HG02642 (cell line): ENCODE data around the gene GNG2.

Source experiments
- ATAC-seq: cut with Tn5 transposase; IDR thresholded peaks from one replicate; pipeline ENCODE4 v1.9.1; 2021; ENCODE audit warnings: mild to moderate bottlenecking; ENCODE audit not compliant: unreplicated experiment, poor library complexity

Gene GNG2

DNA sequence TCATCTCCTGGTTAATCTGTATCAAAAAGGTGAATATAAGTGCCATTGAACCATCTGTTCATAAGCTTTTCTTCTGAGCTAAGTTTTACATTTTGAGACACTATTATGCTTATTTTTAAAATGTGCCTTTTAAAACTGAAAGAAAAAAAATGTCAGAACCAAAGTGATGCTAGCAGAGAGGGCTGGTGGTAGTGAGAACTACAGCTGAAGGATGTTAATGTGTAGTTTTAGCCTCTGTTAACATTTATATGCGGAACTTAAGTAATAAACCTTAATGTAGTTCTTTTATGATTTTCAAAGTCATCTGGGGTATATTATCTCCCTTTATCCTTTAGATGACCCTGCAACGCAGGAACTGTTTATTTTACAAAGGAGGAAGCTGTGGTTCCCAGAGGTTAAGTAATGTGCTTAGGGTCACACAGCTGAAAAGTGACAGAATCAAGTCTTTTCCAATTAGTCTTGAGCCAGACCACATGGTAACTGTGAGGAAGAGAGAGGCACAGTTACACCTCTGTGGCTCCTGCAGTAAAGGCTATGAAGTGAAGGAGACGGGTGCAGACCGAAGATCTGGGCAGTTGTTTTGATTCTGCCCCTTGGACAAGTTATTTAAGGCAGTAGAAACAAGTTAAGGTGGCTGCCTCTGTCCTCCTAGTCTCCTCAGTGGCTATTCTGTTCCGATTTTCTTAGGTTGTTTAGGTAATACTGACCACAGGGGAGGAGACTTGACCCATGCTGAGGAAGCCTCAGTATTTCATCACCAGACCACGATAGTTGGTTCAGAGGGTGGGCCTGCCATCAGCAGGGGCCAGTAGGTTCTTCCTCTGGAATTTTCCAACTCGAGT is 23.9 kb downstream of the GNG2 start:
- ATAC-seq = peak; percentile 64

DNA sequence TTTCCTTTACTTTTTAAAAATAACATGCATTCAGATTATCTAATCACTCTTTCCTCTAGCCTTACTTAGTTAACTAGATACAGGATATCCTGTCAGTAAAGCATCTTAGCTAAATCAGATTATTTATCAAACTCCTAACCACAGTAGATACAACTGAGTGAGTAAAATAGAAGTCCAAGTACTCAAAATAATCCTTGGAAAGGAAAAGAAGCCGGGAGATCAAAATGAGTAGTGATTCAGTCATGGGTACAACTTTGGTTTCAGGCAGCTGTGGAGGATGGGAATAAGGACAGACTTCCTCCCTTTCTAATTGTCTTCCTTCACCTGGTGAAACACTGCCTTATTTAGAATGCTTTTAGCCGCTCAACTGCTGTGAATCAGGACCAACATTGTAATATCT is 29.4 kb downstream of the GNG2 start:
- ATAC-seq = no peak

DNA sequence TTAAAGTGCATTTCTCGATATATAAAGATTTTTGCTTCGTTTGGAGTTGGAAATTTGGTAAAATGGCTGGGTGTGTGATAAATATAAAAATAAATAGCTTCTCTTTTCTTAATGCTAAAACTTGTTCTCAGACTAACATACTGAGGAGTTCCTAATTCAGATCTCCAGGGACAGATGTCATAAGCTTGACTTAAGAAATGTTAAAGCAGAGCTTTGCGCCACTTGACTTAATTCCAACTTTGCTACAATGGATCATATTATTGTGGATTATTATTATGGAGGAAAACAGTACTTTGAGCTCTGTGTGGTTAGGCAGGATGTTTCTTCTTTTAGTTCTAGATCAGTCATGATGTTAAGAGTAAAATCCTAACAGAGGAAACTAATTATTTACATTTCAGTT is 33.8 kb downstream of the GNG2 start:
- no peak for ATAC-seq

DNA sequence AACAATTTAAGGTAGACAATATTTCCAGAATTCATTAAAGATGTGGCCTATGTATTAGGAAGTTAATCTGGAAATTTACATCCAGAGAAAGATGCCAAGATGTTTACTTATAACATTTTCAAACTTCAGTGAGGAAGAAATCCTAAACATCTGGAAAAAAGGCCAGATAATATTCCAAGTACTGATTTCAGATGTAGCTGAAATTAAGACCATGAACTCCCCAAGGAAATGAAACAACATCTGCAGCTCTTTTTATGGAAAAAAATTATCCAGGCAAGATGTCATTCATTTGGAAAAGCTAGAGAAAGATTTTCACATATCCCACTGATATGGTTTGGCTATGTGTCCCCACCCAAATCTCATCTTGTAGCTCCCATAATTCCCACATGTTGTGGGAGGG is 35.0 kb downstream of the GNG2 start:
- ATAC-seq = no peak

DNA sequence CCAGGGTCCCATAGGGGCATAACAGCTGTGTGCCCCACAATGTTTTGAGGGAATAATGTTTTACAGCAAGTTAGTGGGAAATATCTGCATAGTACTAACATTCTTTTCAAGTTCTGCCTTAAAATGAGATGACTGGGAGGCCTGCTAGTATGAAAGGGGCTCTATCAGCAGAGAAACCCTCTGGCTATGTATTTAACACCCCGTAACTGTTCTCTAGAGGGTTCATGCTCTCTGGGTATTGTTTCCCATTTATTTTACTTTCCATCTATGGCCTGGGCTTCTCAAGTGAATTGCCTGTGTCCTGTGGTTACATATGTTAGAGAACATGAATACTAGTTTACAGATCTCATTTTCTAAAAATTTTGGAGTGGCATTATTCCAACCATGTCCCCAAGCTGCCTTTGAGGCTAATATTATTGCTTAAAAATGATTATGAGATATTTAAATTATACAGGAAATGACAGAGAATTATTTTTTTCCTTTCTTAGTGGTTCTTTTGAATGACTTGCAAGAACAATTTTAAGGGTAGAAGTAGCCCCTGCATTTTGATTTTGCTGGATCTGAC is 37.5 kb downstream of the GNG2 start:
- no peak for ATAC-seq

DNA sequence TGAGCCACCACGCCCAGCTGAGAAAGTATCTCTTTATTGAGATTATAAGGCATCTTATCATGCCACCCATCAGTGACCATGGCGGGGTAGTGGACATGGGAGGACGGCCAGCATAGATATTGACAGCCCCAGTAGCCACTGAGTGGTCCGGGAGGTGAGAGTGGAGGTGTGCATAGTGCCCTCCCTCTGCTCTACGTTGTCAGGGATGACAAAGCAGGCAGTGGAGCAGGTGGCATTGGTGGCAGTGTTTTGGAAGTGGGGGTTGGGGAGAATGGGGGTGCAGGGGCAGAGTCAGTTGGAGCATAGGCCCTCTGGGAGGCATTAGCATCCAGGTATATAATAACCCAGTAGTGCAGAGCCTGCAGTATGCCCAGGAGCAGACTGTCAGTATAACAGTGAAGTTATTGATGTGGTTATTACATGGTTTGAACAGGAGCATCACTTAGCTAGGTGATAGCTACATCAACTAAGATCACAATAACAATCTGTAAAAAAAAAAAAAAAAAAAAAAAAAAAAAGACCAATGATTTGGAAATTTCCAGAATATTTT is 41.1 kb downstream of the GNG2 start:
- ATAC-seq = no peak

DNA sequence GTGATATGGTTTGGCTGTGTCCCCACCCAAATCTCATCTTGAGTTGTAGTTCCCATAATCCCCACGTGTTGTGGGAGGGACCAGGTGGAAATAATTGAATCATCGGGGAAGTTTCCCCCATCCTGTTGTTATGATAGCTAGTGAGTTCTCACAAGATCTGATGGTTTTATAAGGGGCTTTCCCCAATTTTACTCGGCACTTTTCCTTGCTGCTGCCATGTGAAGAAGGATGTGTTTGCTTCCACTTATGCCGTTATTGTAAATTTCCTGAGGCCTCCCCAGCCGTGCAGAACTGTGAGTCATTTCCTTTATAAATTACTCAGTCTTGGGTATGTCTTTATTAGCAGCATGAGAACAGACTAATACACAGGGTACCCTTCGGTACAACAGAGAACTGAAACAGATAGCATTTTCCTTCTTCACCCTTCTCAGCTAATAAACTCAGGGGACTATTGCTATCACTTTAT is 45.3 kb downstream of the GNG2 start:
- ATAC-seq = peak; percentile 82

DNA sequence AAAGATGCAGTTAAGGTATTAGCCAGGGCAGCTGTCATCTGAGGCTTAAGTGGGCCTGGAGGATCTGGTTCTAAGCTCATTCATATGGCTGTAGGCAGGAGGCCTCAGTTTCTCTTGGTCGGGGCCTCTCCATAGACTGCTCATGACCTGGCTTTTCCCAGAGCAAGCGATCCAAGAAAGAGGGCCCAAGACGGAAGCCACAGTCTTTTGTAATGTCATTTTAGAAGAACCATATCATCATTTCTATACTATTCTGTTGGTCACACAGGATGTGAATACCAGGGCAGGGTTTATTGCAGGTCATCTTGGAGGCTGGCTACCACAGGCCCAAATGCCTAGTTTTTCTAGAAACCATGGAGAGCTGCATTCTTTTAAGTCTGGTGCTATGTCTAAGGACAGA is 47.7 kb downstream of the GNG2 start:
- no peak for ATAC-seq

DNA sequence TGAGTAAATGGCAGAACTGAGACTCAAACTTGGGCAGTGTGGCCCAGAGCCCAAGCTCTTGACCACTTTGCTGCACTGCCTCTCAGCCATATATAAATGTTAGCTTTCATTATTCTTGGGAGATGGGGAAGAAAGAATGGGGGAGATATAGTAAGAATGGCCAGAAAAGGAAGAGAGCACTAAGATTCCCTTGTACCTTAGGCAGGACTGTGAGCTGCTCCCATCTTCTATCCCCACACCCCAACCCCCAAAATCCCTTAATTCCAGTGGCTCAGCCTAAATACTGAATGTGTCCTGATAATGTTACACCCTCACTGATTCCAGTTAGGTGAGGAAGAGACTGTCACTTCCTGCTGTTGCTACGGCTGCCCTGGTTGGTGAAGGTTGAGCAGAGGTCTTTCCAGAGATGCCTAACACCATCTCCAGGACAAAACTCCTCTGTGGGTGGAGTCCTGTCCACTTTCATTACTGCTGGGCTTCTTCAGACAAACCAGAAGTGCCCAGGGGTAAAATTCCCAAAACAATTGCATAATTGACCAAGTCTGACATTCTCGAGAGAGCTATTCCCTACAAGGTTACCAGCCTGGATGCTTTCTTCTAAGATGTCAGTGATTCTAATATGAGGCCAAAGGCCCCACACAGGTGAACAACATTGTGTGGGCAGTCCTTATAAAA is 51.8 kb downstream of the GNG2 start:
- ATAC-seq = no peak

DNA sequence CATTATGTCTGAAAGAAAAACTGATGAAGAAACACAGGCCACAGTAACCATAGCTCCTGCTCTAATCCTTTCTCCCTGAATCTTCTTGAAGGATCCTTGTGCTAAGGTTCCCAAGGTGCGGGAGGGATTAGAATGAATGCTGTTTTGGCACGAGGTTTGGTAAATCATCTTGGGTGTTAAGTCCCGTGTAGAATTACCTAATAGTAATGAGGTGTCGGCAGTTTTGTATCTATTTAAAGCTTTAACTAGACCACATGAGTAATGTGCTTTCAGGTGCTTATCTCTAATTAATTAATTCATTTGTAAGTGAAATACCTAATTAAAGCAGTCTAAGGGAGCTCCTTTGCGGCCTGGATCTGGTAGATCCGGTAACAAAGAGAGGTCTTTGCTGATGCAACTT is 53.9 kb downstream of the GNG2 start:
- no peak for ATAC-seq

DNA sequence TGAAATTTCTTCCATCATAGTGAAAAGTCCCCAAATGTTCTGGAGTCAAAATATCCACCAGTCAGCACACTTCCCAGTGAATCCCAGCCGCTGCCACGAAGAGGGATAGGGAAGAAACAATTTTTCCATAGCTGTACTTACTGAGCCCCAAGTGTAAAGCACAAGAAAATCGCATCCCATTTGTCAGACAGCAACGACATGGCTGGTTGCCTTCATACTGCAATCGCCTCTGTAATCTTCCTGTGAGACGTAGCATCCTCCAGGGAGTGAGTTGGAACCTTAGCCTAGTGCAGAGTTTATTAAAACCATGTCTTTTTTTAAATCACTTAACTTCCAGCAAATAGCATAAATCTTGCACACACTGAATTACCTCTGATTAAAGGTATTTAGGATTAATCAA is 56.8 kb downstream of the GNG2 start:
- no peak for ATAC-seq

DNA sequence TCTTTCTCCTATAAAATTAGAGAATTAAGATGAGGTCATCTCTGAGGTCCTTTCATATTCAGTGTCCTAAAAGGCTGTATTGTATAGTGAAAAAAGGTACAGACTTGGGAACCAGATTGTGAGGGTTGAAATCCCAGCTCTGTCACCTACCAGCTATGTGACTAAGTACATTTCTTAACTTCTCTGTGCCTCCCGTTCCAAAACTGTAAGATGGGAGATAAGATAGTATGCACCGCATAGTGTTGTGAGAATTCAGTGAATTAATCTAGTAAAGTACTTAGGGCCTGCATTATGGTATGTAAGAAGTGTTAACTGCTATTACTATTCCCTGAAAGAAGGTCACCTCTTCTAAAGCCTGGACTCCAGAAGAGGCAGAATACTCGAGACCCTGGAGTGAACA is 60.6 kb downstream of the GNG2 start:
- no peak for ATAC-seq

DNA sequence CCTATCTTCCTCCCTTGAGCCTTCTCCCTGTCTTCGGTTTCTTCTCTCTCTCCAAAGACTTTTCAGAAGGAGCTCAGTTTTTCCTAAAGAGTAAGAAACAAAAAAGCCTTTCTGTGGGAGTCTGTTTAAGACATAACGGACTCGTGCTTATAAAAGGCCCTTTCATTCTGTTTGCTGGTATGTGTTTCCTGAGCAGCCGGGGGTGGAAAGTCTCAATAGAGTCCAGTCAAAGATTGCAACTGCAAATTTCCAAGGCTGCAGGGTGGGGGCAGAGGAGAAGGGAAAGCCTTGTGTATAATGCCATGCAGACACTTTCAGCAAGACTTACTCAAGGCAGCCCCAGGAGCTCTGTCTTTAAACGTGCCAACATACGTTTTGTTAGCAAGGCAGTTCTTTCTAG is 62.2 kb downstream of the GNG2 start:
- no peak for ATAC-seq

DNA sequence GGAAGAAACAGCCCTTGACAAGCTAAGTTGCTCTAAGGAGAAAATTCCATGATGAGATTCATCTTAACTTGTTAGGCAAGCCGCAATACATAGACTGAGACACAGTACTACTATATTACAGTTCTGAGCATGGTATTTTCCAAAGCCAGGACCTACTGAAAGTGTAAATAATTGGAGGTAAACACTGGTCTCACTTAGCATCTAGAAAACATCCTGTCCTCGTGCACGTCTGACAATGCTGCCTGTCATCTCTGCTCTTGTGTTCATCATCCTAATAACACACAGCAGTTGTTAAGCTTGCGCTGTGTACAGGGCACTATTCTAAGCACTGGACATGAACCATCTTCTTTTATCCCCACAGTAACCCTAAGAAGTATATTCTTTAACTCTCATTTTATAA is 64.2 kb downstream of the GNG2 start:
- ATAC-seq = no peak

DNA sequence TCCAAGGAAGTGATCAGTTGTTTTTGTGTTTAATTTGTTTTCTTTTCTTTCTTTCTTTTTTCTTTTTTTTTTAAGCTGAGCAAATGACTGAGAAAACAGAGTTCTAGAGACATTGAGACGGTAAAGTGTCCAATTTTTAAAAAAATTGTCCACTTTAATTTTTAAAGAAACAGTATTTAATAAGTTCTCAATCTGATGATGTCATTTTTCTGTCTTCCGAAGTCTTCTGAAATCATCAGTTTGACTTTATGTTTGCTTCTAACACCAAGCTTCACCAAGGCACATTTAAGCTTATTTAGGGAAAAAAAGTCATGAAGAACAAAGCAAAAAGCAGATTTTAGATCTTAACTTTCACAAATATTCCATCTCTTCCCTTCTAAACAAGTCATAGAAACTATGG is 65.6 kb downstream of the GNG2 start:
- ATAC-seq = no peak

DNA sequence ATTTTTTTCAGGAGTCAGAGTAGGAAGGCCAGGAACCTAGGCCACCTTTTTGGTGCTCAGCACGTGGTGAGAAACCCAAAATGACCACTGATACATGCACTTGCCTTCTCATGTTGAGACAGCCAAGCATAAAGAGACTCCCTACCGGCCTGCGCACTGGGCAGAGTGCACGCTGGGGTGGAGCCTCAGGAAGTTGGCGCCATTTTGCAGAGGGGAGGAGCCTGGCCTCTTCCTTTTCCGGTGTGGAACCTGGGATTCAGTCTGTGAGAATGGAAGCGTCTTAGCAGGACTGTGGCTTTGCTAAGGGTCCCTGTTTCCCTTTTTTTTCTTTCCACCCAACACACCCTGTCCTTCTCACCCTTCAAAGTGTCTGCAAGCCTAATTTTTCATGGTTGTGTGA is 66.0 kb downstream of the GNG2 start:
- ATAC-seq = no peak

DNA sequence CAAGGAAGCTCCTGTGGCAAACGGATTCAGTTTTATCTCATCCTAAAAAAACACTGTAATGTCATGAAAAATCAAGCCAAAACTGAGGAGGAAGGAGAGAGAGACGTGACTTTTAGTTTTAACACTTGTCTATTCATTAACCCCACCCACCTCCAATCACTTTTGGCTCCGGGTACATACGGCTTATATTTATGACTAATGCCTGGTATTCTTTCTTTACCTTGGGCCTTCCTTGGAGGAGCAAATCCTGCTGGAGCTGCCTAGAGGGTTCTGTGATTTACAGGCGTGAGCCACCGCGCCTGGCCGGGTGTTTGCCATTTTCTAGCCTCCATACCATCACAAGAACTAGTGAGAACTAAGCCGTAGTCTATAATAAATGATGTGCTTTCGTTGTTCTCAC is 68.2 kb downstream of the GNG2 start:
- ATAC-seq = no peak

DNA sequence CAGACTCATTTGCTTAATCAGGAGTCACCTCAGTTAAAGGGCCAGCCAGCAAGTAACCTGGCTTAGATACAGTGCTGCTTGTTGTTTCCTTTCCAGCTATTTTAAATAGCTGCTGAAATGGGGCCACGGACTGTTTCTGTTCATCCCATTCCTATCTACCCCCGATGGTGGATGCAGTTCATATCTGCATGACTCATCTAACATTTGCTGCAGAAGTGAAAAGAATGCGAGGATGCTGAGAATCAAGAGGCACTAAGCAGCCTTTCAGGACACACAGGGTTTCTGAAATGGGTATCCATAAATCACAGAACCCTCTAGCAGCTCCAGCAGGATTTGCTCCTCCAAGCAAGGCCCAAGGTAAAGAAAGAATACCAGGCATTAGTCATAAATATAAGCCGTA is 68.8 kb downstream of the GNG2 start:
- no peak for ATAC-seq

DNA sequence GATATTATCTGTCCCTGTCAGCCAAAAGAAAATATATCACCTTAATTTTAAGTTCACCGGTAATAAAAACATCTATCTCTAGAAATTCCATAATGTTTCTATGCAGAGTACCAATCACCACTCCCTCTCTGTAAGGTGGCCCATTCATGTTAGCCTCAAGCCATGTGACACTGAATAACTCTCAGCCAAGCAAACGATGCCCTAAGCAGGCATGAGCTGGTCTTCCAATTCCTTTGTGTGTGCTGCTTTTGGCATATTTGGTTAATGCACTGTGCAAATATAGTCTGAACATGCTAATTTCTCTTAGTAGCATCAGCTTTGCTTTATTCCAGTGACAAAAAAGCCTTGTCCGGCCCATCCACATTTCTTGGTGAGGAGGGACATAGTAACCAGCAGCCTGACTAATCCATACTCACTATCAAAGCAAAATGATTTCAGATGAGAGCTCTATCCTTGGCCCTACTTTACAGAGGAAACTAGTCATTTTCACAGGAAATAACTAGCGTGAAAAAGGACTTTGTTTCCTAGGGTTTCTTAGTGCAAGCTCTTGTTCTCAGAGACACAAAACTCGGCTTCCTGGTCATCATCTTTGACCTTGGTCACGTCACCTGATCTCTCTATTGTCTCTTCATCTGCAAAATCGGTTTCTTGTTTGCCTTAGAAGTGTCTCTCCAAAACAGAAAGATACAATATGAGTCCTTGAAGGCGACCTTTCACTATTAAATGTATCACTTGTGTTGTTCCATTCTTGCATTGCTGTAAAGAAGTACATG is 69.7 kb downstream of the GNG2 start:
- ATAC-seq = no peak

DNA sequence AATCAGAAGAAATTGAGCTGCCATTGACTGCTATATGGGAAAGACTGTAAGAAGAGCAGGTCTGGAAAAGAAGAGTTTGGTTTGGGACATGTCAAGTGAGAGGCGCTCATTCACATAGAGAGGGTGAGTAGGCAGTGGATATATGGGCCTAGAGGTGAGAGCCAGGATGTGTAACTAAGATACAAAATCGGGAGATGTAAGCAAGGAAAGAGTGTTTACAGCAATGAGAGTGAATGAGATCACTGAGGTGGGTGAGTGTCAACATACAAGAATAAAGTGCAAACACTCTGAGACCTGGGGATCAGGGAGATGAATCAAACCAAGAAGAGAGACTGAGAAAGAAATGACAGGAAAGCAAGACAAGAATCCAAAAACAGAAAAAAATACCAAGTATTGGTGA is 70.9 kb downstream of the GNG2 start:
- no peak for ATAC-seq

DNA sequence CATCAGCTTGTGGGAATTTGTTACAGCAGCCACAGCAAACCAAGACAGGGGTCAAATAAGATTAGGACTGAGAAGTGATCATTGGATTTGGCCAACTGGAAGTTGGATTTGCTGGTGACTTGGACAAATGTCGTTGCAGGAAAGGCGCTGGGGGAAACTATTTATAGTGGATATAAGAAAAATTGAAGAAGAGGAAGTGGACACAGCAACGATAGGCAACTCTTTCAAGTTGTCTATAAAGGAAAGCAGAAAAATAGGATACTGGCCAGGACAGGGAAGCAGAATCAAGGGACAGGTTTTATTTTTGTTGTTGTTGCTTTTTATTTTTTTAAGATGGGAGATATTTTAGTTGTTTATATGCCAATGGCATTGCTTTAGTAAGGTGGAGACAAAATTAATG is 72.8 kb downstream of the GNG2 start:
- no peak for ATAC-seq
